Esophagus (tissue), 2 donors: ENCODE data around the gene ARID1B. TPM values are rescaled to one million over a fixed set of nuclear protein-coding genes. Genes with fewer than 3 reads are reported as not detected.

ENCODE experiments used
- H3K27ac ChIP-seq, 2 donors: one replicate each; pipeline ENCODE4 v1.5.1; 2013; ENCODE audit warnings: low read depth in 2 of 2, mild to moderate bottlenecking in 2 of 2, inconsistent platforms in 1 of 2, low read length in 1 of 2, moderate library complexity in 1 of 2
- H3K27me3 ChIP-seq, 2 donors: one replicate each; pipeline ENCODE4 v1.6.1; 2013; ENCODE audit warnings: low read length in 2 of 2, control low read depth in 1 of 2, mild to moderate bottlenecking in 1 of 2; ENCODE audit not compliant: insufficient read depth in 2 of 2, control insufficient read depth in 1 of 2
- H3K36me3 ChIP-seq, 2 donors: one replicate each; pipeline ENCODE4 v1.6.1; 2013; ENCODE audit warnings: low read length in 1 of 2; ENCODE audit not compliant: control insufficient read depth in 2 of 2, insufficient read depth in 2 of 2
- H3K4me1 ChIP-seq, 2 donors: one replicate each; pipeline ENCODE4 v1.6.1; 2013; ENCODE audit warnings: low read length in 1 of 2; ENCODE audit not compliant: control insufficient read depth in 2 of 2, insufficient read depth in 2 of 2
- H3K4me3 ChIP-seq, 2 donors: one replicate each; pipeline ENCODE4 v1.5.1; 2013; ENCODE audit warnings: low read length in 2 of 2, mild to moderate bottlenecking in 2 of 2, low read depth in 1 of 2, moderate library complexity in 1 of 2
- H3K9me3 ChIP-seq, 2 donors: one replicate each; pipeline ENCODE4 v1.6.1; 2013; ENCODE audit warnings: mild to moderate bottlenecking in 2 of 2, low read depth in 1 of 2, low read length in 1 of 2, moderate library complexity in 1 of 2; ENCODE audit not compliant: control insufficient read depth in 2 of 2, insufficient read depth in 1 of 2
- WGBS, 2 donors: extraction: QIAGEN DNeasy Blood & Tissue Kit; methylation state at CpG; one replicate each; pipeline ENCODE4 v1.1.7; 2013; 5-methylcytosine and 5-hydroxymethylcytosine counted together
- polyA plus RNA-seq, 2 donors: library from polyadenylated mRNA; stranded (reverse); fragments of 200-250 nt; gene quantifications; one replicate each; pipeline ENCODE4 v1.2.3, GENCODE V29; 2013
- donor health status: healthy with polysubstance abuse.
- donor health status: Bipolar disorder and iron deficiency.

ARID1B gene
- polyA plus RNA-seq, 2 donors = 15.9 to 16.1 TPM

- H3K27me3 ChIP-seq = no peaks in the 10 kb centered on the region
- no peak overlapping the region for H3K27ac ChIP-seq
- H3K9me3 ChIP-seq = no peaks in the 10 kb centered on the region
- no peaks in the 10 kb centered on the region for H3K36me3 ChIP-seq
- WGBS, 2 donors = 80 to 89% methylated on average over 3 of the region's 3 CpGs
- H3K4me3 ChIP-seq = no peak overlapping the region
- peaks cover 6 to 11% of the 10 kb centered on the region in 2 donors for H3K4me1 ChIP-seq
Observed at GRCh38 chr6:156820089-156820798, 43.1 kb downstream of the ARID1B start.

GRCh38 chr6:156821707-156822106 is 44.5 kb downstream of the ARID1B start:
- 92 to 95% methylated on average over 2 of the region's 2 CpGs for WGBS, 2 donors
- H3K4me1 ChIP-seq = peaks cover 8 to 11% of the 10 kb centered on the region in 2 donors

DNA sequence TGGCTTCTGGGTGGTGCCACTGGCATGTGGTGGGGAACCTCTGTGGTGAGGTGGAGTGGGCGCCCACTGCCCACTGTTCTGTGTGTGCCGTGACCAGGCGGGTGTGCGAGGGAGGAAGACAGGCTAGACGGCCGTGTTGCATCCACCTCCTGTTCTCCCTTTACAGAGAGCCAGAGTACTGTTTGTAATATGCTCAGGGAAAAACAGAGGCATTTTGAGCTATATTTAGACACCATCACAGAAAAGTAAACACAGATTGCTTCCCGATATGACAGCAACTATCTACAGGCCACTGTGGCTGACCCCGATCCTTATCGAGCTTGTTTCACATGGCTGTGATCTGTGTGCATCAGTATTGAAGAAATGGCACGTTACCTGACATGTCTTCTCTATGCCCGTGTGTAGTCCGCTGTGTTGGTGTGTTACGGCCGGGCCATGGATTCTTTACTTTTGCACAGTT is 45.6 kb downstream of the ARID1B start:
- H3K36me3 ChIP-seq = no peaks in the 10 kb centered on the region
- H3K4me1 ChIP-seq = peaks cover 11 to 13% of the 10 kb centered on the region in 2 donors
- H3K4me3 ChIP-seq = no peak overlapping the region
- H3K27ac ChIP-seq = no peak overlapping the region
- no peaks in the 10 kb centered on the region for H3K9me3 ChIP-seq
- WGBS, 2 donors = 67 to 68% methylated on average over 14 of the region's 14 CpGs
- no peaks in the 10 kb centered on the region for H3K27me3 ChIP-seq

More at GRCh38 chr6:156821707-156822106, 44.5 kb downstream of the ARID1B start:
- no peaks in the 10 kb centered on the region for H3K36me3 ChIP-seq
- no peak overlapping the region for H3K27ac ChIP-seq
- H3K9me3 ChIP-seq = no peaks in the 10 kb centered on the region
- no peak overlapping the region for H3K4me3 ChIP-seq
- H3K27me3 ChIP-seq = no peaks in the 10 kb centered on the region

GRCh38 chr6:156824142-156824541 is 47.0 kb downstream of the ARID1B start:
- no peaks in the 10 kb centered on the region for H3K9me3 ChIP-seq
- H3K4me3 ChIP-seq = no peak overlapping the region
- H3K27ac ChIP-seq = no peak overlapping the region
- H3K27me3 ChIP-seq = no peaks in the 10 kb centered on the region
- 85 to 89% methylated on average over 8 of the region's 8 CpGs for WGBS, 2 donors
- H3K36me3 ChIP-seq = no peaks in the 10 kb centered on the region
- H3K4me1 ChIP-seq = peaks cover 13 to 17% of the 10 kb centered on the region in 2 donors

DNA sequence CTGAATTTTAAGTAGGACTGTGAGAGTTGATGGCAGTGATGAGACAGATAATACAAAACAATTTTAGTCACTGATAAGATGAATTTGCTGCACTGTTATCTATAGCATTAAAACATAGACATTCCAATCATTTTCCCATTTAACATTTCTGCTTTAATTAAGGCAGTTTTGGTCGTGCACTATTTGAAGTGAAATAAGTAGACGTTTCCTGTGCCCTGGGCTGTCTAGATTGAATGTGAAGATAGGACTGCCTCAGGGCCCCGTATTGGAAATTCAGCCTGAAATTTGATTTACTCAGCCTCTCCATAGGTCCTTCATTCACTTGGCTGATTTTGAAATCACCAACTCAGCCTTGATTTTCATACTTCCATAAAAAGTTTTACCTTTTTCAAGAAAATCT is 48.3 kb downstream of the ARID1B start:
- Histone ChIP-seq H3K27me3 (no peaks in the 10 kb centered on the region), H3K4me3 (no peak overlapping the region), H3K9me3 (no peaks in the 10 kb centered on the region), H3K4me1 (peaks cover 7 to 14% of the 10 kb centered on the region in 2 donors), H3K27ac (no peak overlapping the region), H3K36me3 (peaks cover 0 to 3% of the 10 kb centered on the region in 2 donors)
- 20 to 30% methylated on average over 3 of the region's 3 CpGs for WGBS, 2 donors

DNA sequence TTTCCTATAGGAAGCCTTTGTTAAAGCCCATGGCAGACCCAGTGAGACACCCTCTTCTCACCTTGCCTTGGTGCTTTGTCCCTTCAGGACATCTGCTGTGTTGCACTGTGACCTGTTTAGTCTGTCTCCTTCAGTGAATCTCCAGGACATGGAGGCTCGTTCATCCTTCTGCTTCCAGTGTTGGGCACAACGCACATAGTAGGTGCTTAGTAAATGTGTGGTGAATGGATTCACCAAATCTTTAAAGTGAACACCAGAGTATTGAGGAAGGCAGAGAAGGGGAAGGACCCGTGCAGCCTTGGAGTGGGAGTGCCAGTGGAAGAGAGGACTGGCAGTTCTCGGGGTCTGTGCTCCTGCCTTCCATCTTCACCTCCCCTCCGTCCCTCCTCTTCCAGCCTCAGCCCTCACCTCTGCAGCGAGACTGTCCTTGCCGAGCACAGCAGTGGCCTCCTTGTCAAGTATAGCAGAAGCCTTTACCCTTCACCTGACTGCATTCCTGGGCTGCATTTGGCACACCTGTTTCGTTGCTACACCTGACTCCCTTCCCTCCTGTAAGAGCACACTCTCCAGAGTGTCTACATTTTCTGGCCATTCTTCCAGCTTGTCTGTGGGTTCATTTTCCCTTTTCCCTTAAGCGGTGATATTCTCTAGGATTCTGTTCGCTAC is 49.2 kb downstream of the ARID1B start:
- WGBS, 2 donors = 83 to 88% methylated on average over 9 to 10 of the region's 10 CpGs
- Histone ChIP-seq H3K27me3 (no peaks in the 10 kb centered on the region), H3K4me1 (peaks cover 4 to 14% of the 10 kb centered on the region in 2 donors), H3K9me3 (no peaks in the 10 kb centered on the region), H3K36me3 (peaks cover 0 to 3% of the 10 kb centered on the region in 2 donors), H3K27ac (no peak overlapping the region), H3K4me3 (no peak overlapping the region)

GRCh38 chr6:156827382-156827781 is 50.2 kb downstream of the ARID1B start:
- no peaks in the 10 kb centered on the region for H3K9me3 ChIP-seq
- H3K27me3 ChIP-seq = no peaks in the 10 kb centered on the region
- H3K4me3 ChIP-seq = no peak overlapping the region
- peaks cover 4 to 14% of the 10 kb centered on the region in 2 donors for H3K4me1 ChIP-seq
- H3K36me3 ChIP-seq = peaks cover 0 to 3% of the 10 kb centered on the region in 2 donors
- H3K27ac ChIP-seq = peak overlapping the region; percentile 6 to 14
- 30 to 62% methylated on average over 4 of the region's 4 CpGs for WGBS, 2 donors

GRCh38 chr6:156828280-156828703 is 51.1 kb downstream of the ARID1B start:
- Histone ChIP-seq H3K9me3 (no peaks in the 10 kb centered on the region), H3K27me3 (no peaks in the 10 kb centered on the region), H3K27ac (peak overlapping the region; percentile 48 to 79), H3K4me1 (peaks cover 2 to 14% of the 10 kb centered on the region in 2 donors), H3K36me3 (peaks cover 0 to 3% of the 10 kb centered on the region in 2 donors), H3K4me3 (no peak overlapping the region)
- 43 to 48% methylated on average over 5 of the region's 5 CpGs for WGBS, 2 donors

GRCh38 chr6:156830126-156830525 is 52.9 kb downstream of the ARID1B start:
- Histone ChIP-seq H3K27me3 (no peaks in the 10 kb centered on the region), H3K9me3 (no peaks in the 10 kb centered on the region), H3K27ac (no peak overlapping the region), H3K36me3 (peaks cover 0 to 3% of the 10 kb centered on the region in 2 donors), H3K4me1 (peaks cover 2 to 14% of the 10 kb centered on the region in 2 donors), H3K4me3 (no peak overlapping the region)
- WGBS, 2 donors = 95 to 96% methylated on average over 9 of the region's 9 CpGs
